ENCODE results near the gene EXD2. TPM values are rescaled to one million over a fixed set of nuclear protein-coding genes. Genes with fewer than 3 reads are reported as not detected.
A peak's percentile ranks its signal among the peaks of the same experiment; 100 is the strongest.
"Not testable (repeated sequence)": the region's sequence is repeated elsewhere in the genome, so short reads cannot be mapped to it uniquely, and the experiment has no call there.

EXD2 gene
- total RNA-seq, 1 donor from 2014 or later, result 32.0 TPM

- DNase-seq, result no peak
These were observed 8.5 kb downstream of the EXD2 start for GRCh38 chr14:69199786-69200185.

GRCh38 chr14:69204753-69205152 lies 13.5 kb downstream of the EXD2 start:
- DNase-seq, result peak; percentile 40

GRCh38 chr14:69207435-69208041 lies 16.2 kb downstream of the EXD2 start:
- no peak for DNase-seq

- no peak for DNase-seq
These were observed 17.4 kb downstream of the EXD2 start for GRCh38 chr14:69208666-69209065.

GRCh38 chr14:69214393-69214792 lies 23.1 kb downstream of the EXD2 start:
- no peak for DNase-seq

- not testable (repeated sequence) for DNase-seq
These were observed 26.4 kb downstream of the EXD2 start for GRCh38 chr14:69217663-69218062.

GRCh38 chr14:69224946-69225345 lies 33.6 kb downstream of the EXD2 start:
- no peak for DNase-seq

- peak; percentile 84 for DNase-seq
These were observed 34.9 kb downstream of the EXD2 start for GRCh38 chr14:69226178-69226577.

- DNase-seq, result no peak
These were observed 35.4 kb downstream of the EXD2 start for GRCh38 chr14:69226736-69227135.

- DNase-seq, result no peak
These were observed 40.2 kb downstream of the EXD2 start for GRCh38 chr14:69231486-69231885.

GRCh38 chr14:69232388-69232787 lies 41.1 kb downstream of the EXD2 start:
- DNase-seq, result no peak

GRCh38 chr14:69234106-69234505 lies 42.8 kb downstream of the EXD2 start:
- DNase-seq, result no peak

- DNase-seq, result no peak
These were observed 44.4 kb downstream of the EXD2 start for GRCh38 chr14:69235708-69236107.

- no peak for DNase-seq
These were observed 45.8 kb downstream of the EXD2 start for GRCh38 chr14:69237142-69237541.

- no peak for DNase-seq
These were observed 46.3 kb downstream of the EXD2 start for GRCh38 chr14:69237584-69237983.

- DNase-seq, result no peak
These were observed 47.6 kb downstream of the EXD2 start for GRCh38 chr14:69238883-69239282.

- DNase-seq, result no peak
These were observed 49.4 kb downstream of the EXD2 start for GRCh38 chr14:69240527-69241173.

- DNase-seq, result no peak
These were observed 50.3 kb downstream of the EXD2 start for GRCh38 chr14:69241577-69241976.

- DNase-seq, result peak; percentile 80
These were observed 51.3 kb downstream of the EXD2 start for GRCh38 chr14:69242311-69243224.

GRCh38 chr14:69244946-69245345 lies 53.6 kb downstream of the EXD2 start:
- DNase-seq, result no peak

GRCh38 chr14:69246331-69246730 lies 55.0 kb downstream of the EXD2 start:
- no peak for DNase-seq

GRCh38 chr14:69247676-69248440 lies 56.6 kb downstream of the EXD2 start:
- DNase-seq, result no peak

GRCh38 chr14:69249603-69250002 lies 58.3 kb downstream of the EXD2 start:
- no peak for DNase-seq

Measured in dermis blood vessel endothelial cell (primary cell).